Adrenal gland (tissue), 5 donors: ENCODE results near the gene TRRAP.

Experiments
- CTCF ChIP-seq, 6 experiments: fragments of 450-650 bp in 4 of 6; fragments of 200-600 bp in 2 of 6; sonication (generic) in 1 of 6; IDR thresholded peaks; 1 replicate in 5 of 6; 2 replicates in 1 of 6; pipeline versions ENCODE4 v1.5.1 to v1.8.0; 2016 to 2021; ENCODE audit warnings: antibody characterized with exemption in 6 of 6, mild to moderate bottlenecking in 2 of 6, moderate library complexity in 1 of 6
- POLR2A ChIP-seq, 2 donors: fragments of 450-650 bp; IDR thresholded peaks; one replicate each; pipeline ENCODE4 v1.6.1; 2017; ENCODE audit warnings: antibody characterized with exemption in 2 of 2, mild to moderate bottlenecking in 2 of 2, moderate library complexity in 1 of 2
- donor health status: DM: no; HTN: no; CAD: no.

GRCh38 chr7:98911916-98912315 is 33.6 kb downstream of the TRRAP start:
- TF ChIP-seq CTCF (IDR thresholded peaks at IDR 0.05): no peak
- TF ChIP-seq POLR2A (IDR thresholded peaks at IDR 0.05): no peak
